HepG2 (cell line): Measurements from ENCODE around the gene CDKN2C. TPM values are rescaled to one million over a fixed set of nuclear protein-coding genes. Genes with fewer than 3 reads are reported as not detected.
A peak's percentile ranks its signal among the peaks of the same experiment; 100 is the strongest.

Experiments
- ARID2 ChIP-seq: sonication (generic); formaldehyde crosslinking; IDR thresholded peaks from 2 replicates; pipeline ENCODE4 v1.8.1; 2022; ENCODE audit warnings: mild to moderate bottlenecking, missing genetic modification reagents, borderline replicate concordance
- CBFB ChIP-seq: sonication (generic); formaldehyde crosslinking; IDR thresholded peaks from 2 replicates; pipeline ENCODE4 v1.4.0; 2020; ENCODE audit warnings: missing genetic modification reagents
- CCDC6 ChIP-seq: sonication (generic); formaldehyde crosslinking; IDR thresholded peaks from 2 replicates; pipeline ENCODE4 v1.8.1; 2022; ENCODE audit warnings: mild to moderate bottlenecking, missing genetic modification reagents, moderate library complexity
- ERF ChIP-seq: IDR thresholded peaks from 2 replicates; pipeline ENCODE4 v1.6.1; 2018; ENCODE audit warnings: missing biosample characterization, missing genetic modification reagents
- ESRRA ChIP-seq: sonication (generic); formaldehyde crosslinking; IDR thresholded peaks from 2 replicates; pipeline ENCODE4 v1.5.1; 2020; ENCODE audit warnings: mild to moderate bottlenecking, low read depth, missing genetic modification reagents
- HNRNPK ChIP-seq: fragments of 200-400 bp; formaldehyde crosslinking; IDR thresholded peaks from 2 replicates; pipeline ENCODE4 v1.6.1; 2018; ENCODE audit warnings: low read length, low read depth, moderate library complexity, mild to moderate bottlenecking; ENCODE audit not compliant: poor library complexity, severe bottlenecking
- HOXD1 ChIP-seq: sonication (generic); formaldehyde crosslinking; IDR thresholded peaks from 2 replicates; pipeline ENCODE4 v1.5.0; 2020; ENCODE audit warnings: missing genetic modification reagents
- IRF1 ChIP-seq: sonication (generic); formaldehyde crosslinking; IDR thresholded peaks from 2 replicates; pipeline ENCODE4 v1.4.0; 2020; ENCODE audit warnings: low read depth, mild to moderate bottlenecking, missing genetic modification reagents
- KLF15 ChIP-seq: sonication (generic); formaldehyde crosslinking; IDR thresholded peaks from 2 replicates; pipeline ENCODE4 v1.8.1; 2023; ENCODE audit warnings: borderline replicate concordance, mild to moderate bottlenecking, inconsistent platforms, missing genetic modification reagents, mixed read lengths
- MAF1 ChIP-seq: sonication (generic); formaldehyde crosslinking; IDR thresholded peaks from 2 replicates; pipeline ENCODE4 v1.5.0; 2020; ENCODE audit warnings: missing genetic modification reagents, borderline replicate concordance
- MLX ChIP-seq: IDR thresholded peaks from 2 replicates; pipeline ENCODE4 v1.6.1; 2016
- NFE2L1 ChIP-seq: sonication (generic); formaldehyde crosslinking; IDR thresholded peaks from 2 replicates; pipeline ENCODE4 v1.4.0; 2020; ENCODE audit warnings: missing genetic modification reagents, mild to moderate bottlenecking, borderline replicate concordance
- NR2F2 ChIP-seq: IDR thresholded peaks from 2 replicates; pipeline ENCODE4 v1.6.1; 2012; ENCODE audit warnings: low read depth, inconsistent platforms, borderline replicate concordance
- PHF20 ChIP-seq: sonication (generic); formaldehyde crosslinking; IDR thresholded peaks from 2 replicates; pipeline ENCODE4 v1.5.0; 2020; ENCODE audit warnings: mild to moderate bottlenecking, missing genetic modification reagents
- PHF21A ChIP-seq: sonication (generic); formaldehyde crosslinking; IDR thresholded peaks from 2 replicates; pipeline ENCODE4 v1.5.0; 2020; ENCODE audit warnings: mild to moderate bottlenecking, missing genetic modification reagents
- ZNF292 ChIP-seq: sonication (generic); formaldehyde crosslinking; IDR thresholded peaks from 2 replicates; pipeline ENCODE4 v1.8.1; 2022; ENCODE audit warnings: mild to moderate bottlenecking, low read depth, missing genetic modification reagents, borderline replicate concordance
- ZNF33B ChIP-seq: sonication (generic); formaldehyde crosslinking; IDR thresholded peaks from 2 replicates; pipeline ENCODE4 v1.5.1; 2020; ENCODE audit warnings: mild to moderate bottlenecking, missing genetic modification reagents
- ZNF501 ChIP-seq: sonication (generic); formaldehyde crosslinking; IDR thresholded peaks from 2 replicates; pipeline ENCODE4 v1.5.1; 2020; ENCODE audit warnings: mild to moderate bottlenecking, moderate library complexity, missing genetic modification reagents
- ZNF512 ChIP-seq: sonication (generic); formaldehyde crosslinking; IDR thresholded peaks from 2 replicates; pipeline ENCODE4 v1.4.0; 2020; ENCODE audit warnings: mild to moderate bottlenecking, missing genetic modification reagents
- ZNF576 ChIP-seq: sonication (generic); formaldehyde crosslinking; IDR thresholded peaks from 2 replicates; pipeline ENCODE4 v1.4.0; 2020; ENCODE audit warnings: mild to moderate bottlenecking, missing genetic modification reagents
- ZNF598 ChIP-seq: sonication (generic); formaldehyde crosslinking; IDR thresholded peaks from 2 replicates; pipeline ENCODE4 v1.5.1; 2020; ENCODE audit warnings: mild to moderate bottlenecking, missing genetic modification reagents, borderline replicate concordance
- ZNF784 ChIP-seq: sonication (generic); formaldehyde crosslinking; IDR thresholded peaks from 2 replicates; pipeline ENCODE4 v1.5.1; 2020; ENCODE audit warnings: missing genetic modification reagents, mild to moderate bottlenecking, borderline replicate concordance
- ZSCAN25 ChIP-seq: sonication (generic); formaldehyde crosslinking; IDR thresholded peaks from 2 replicates; pipeline ENCODE4 v1.8.0; 2022; ENCODE audit warnings: mild to moderate bottlenecking, missing genetic modification reagents
- ZSCAN31 ChIP-seq: sonication (generic); formaldehyde crosslinking; IDR thresholded peaks from 2 replicates; pipeline ENCODE4 v1.5.0; 2020; ENCODE audit warnings: low read depth, mild to moderate bottlenecking, missing genetic modification reagents
- polyA plus RNA-seq, 8 experiments: library from polyadenylated mRNA; depleted of rRNA in 3 of 8; stranded (reverse) in 7 of 8; unstranded in 1 of 8; fragments of >200 nt; fragmentation: Illumina TruSeq in 4 of 8; extraction: Trizol in 4 of 8; gene quantifications; 2 replicates each; pipeline versions ENCODE4 v1.2.1 to v1.2.3, GENCODE V29; 2011 to 2016; ENCODE audit warnings: low read depth in 4 of 8, missing spikeins in 1 of 8, mixed read lengths in 1 of 8; ENCODE audit not compliant: insufficient read depth in 1 of 8
- total RNA-seq, 5 experiments: library from RNA; depleted of rRNA; stranded (reverse); fragments of >200 nt; fragmentation: Illumina TruSeq; extraction: Trizol; gene quantifications; 2 replicates each; pipeline ENCODE4 v1.2.3, GENCODE V29; 2016; ENCODE audit warnings: low read depth in 1 of 5

Gene CDKN2C
- total and polyA plus RNA-seq, 2 of the 13 experiments (the other 11 are each of a cell fraction or from before 2014, with no cell fraction given), result 7.8 to 13.7 TPM

GRCh38 chr1:50959913-50960844 is 9.9 kb upstream of the CDKN2C start, which contains the start of gene FAF1 (continued):
- peak; percentile 70; the same call in 1 of the 2 replicates for TF ChIP-seq ZNF501 (CRISPR knock-in tag)
- 0 out of 2 replicates have a peak, but pooled peaks have one; percentile 68 for TF ChIP-seq ZNF512
- TF ChIP-seq ZNF33B, result peak; percentile 44; the same call in 1 of the 2 replicates
- peak; percentile 37 for TF ChIP-seq HNRNPK
- peak; percentile 71; the same call in 1 of the 2 replicates for TF ChIP-seq NFE2L1 (CRISPR knock-in tag)
- peak; percentile 51 for TF ChIP-seq ARID2 (CRISPR knock-in tag)
- TF ChIP-seq IRF1 (CRISPR knock-in tag), result no peak
- peak; percentile 47; the same call in 1 of the 2 replicates for TF ChIP-seq CCDC6
- peak; percentile 84; the same call in 1 of the 2 replicates for TF ChIP-seq ZSCAN31 (CRISPR knock-in tag)
- peak; percentile 86; the same call in 1 of the 2 replicates for TF ChIP-seq ZNF598 (CRISPR knock-in tag)
- TF ChIP-seq KLF15, result 0 out of 2 replicates have a peak, but pooled peaks have one; percentile 49
- peak; percentile 44; the same call in 1 of the 2 replicates for TF ChIP-seq ZSCAN25 (CRISPR knock-in tag)
- peak; percentile 66 for TF ChIP-seq CBFB
- peak; percentile 86 for TF ChIP-seq ERF
- peak; percentile 70; the same call in 1 of the 2 replicates for TF ChIP-seq NR2F2
- TF ChIP-seq MLX (CRISPR knock-in tag), result peak; percentile 70; the same call in 1 of the 2 replicates
- TF ChIP-seq HOXD1, result peak; percentile 93; the same call in 1 of the 2 replicates
- peak; percentile 69; the same call in 1 of the 2 replicates for TF ChIP-seq PHF21A (CRISPR knock-in tag)
- peak; percentile 68; the same call in 1 of the 2 replicates for TF ChIP-seq ZNF784 (CRISPR knock-in tag)
- peak; percentile 92; the same call in 1 of the 2 replicates for TF ChIP-seq ZNF292 (CRISPR knock-in tag)
- no peak for TF ChIP-seq ZNF576 (CRISPR knock-in tag)
- peak; percentile 62 for TF ChIP-seq ESRRA (CRISPR knock-in tag)
- peak; percentile 98 for TF ChIP-seq PHF20 (CRISPR knock-in tag)
- TF ChIP-seq MAF1, result 0 out of 2 replicates have a peak, but pooled peaks have one; percentile 45
